Panc1 (cell line): Measurements from ENCODE around the gene IRX3. TPM values are rescaled to one million over a fixed set of nuclear protein-coding genes. Genes with fewer than 3 reads are reported as not detected.

Experiments
- ATAC-seq: fragments of 200-7000 bp; cut with Tn5 transposase; 2 replicates; pipeline ENCODE4 v1.9.1; 2020; ENCODE audit warnings: mild to moderate bottlenecking, moderate library complexity
- BruUV-seq: library from RNA; stranded (reverse); fragments of 400-500 nt; replicated peaks from 2 replicates; lab custom pipeline; 2021; lab: Mats Ljungman, UMichigan
- CTCF ChIA-PET: fragments of 300-600 bp; sonication (Branson Sonifier 250); formaldehyde crosslinking; loops from one replicate; lab custom pipeline; 2022; ENCODE audit warnings: antibody characterized with exemption; lab: Charles Lee
- POLR2A ChIA-PET: fragments of 300-600 bp; sonication (Branson Sonifier 250); formaldehyde crosslinking; loops from one replicate; lab custom pipeline; 2022; ENCODE audit warnings: antibody characterized with exemption; lab: Charles Lee
- DNase-seq: peaks from one replicate; pipeline ENCODE4 v3.0.0-alpha.2; 2010; ENCODE audit warnings: low read depth, low spot score
- H3K27ac ChIP-seq: 2 replicates; pipeline ENCODE4 v1.5.1; 2011; ENCODE audit warnings: mild to moderate bottlenecking, low read length, inconsistent platforms
- H3K27me3 ChIP-seq: fragments of 200-500 bp; sonication (Bioruptor generic); 2 replicates; pipeline ENCODE4 v1.6.0; 2014; ENCODE audit warnings: low read length, inconsistent platforms; ENCODE audit not compliant: control insufficient read depth, insufficient read depth
- H3K36me3 ChIP-seq: fragments of 200-500 bp; sonication (Bioruptor generic); 2 replicates; pipeline ENCODE4 v1.5.1; 2014; ENCODE audit warnings: inconsistent platforms, mild to moderate bottlenecking, low read length, moderate library complexity; ENCODE audit not compliant: control insufficient read depth, insufficient read depth
- H3K4me1 ChIP-seq: 2 replicates; pipeline ENCODE4 v1.5.1; 2011; ENCODE audit warnings: inconsistent platforms, mild to moderate bottlenecking, low read length, moderate library complexity; ENCODE audit not compliant: control insufficient read depth, insufficient read depth
- H3K4me3 ChIP-seq, 2 experiments: 2 replicates each; pipeline ENCODE4 v1.5.1; 2011 to 2012; ENCODE audit warnings: low read depth in 2 of 2, low read length in 2 of 2, mild to moderate bottlenecking in 2 of 2, inconsistent platforms in 1 of 2, moderate library complexity in 1 of 2
- H3K9me3 ChIP-seq: fragments of 200-500 bp; sonication (Bioruptor generic); 2 replicates; pipeline ENCODE4 v1.5.1; 2014; ENCODE audit warnings: low read depth, mild to moderate bottlenecking, inconsistent platforms, low read length, moderate library complexity; ENCODE audit not compliant: control insufficient read depth, insufficient read depth
- CTCF ChIP-seq: fragments of 450-650 bp; IDR thresholded peaks from 2 replicates; pipeline ENCODE4 v1.5.1; 2017; ENCODE audit warnings: mild to moderate bottlenecking
- POLR2AphosphoS5 ChIP-seq: IDR thresholded peaks from 2 replicates; pipeline ENCODE4 v1.6.1; 2012; ENCODE audit warnings: mild to moderate bottlenecking, low read depth, low read length, moderate library complexity
- REST ChIP-seq, 2 experiments: IDR thresholded peaks; 2 replicates each; pipeline ENCODE4 v1.6.1; 2011 to 2012; ENCODE audit warnings: low read depth in 2 of 2, control low read depth in 1 of 2, low read length in 1 of 2, mild to moderate bottlenecking in 1 of 2, moderate library complexity in 1 of 2; ENCODE audit not compliant: insufficient read depth in 1 of 2
- SIN3A ChIP-seq: IDR thresholded peaks from 2 replicates; pipeline ENCODE4 v1.6.1; 2012; ENCODE audit warnings: low read depth, mild to moderate bottlenecking, low read length, moderate library complexity, borderline replicate concordance; ENCODE audit not compliant: insufficient read depth
- TCF7L2 ChIP-seq: IDR thresholded peaks from 2 replicates; pipeline ENCODE4 v1.6.1; 2011; ENCODE audit warnings: mild to moderate bottlenecking, low read depth, low read length, inconsistent platforms
- in situ Hi-C: cut with HindIII; loops from 2 replicates; pipeline ENCODE4 v1.10.0; 2016; ENCODE audit warnings: low sequenced_read_pairs, low pct_unique_long_range_greater_than_20kb
- intact Hi-C: fragments of 100-400 bp; cut with micrococcal nuclease; formaldehyde crosslinking; loops from one replicate; pipeline ENCODE4 v1.10.0; 2022; ENCODE audit not compliant: unreplicated experiment
- total RNA-seq: library from RNA; stranded (reverse); gene quantifications from one replicate; pipeline ENCODE4 v1.2.1, GENCODE V29; 2021; ENCODE audit not compliant: unreplicated experiment

The IRX3 gene
- total RNA-seq, 1 experiment from 2014 or later: 7.0 TPM

- H3K27me3 ChIP-seq: no peaks in the 10 kb centered on the region
- H3K4me1 ChIP-seq: no peaks in the 10 kb centered on the region
- no peak overlapping the region for H3K4me3 ChIP-seq
- H3K9me3 ChIP-seq: no peaks in the 10 kb centered on the region
- POLR2A ChIA-PET: no interaction called here
- H3K36me3 ChIP-seq: no peaks in the 10 kb centered on the region
- TF ChIP-seq TCF7L2 (no peak), CTCF (no peak), POLR2AphosphoS5 (no peak), SIN3A (no peak), REST (IDR thresholded peaks at IDR 0.05; ENCODE audit: insufficient read depth in 1 of 2, low read depth in 2 of 2, low read length in 1 of 2) (no peak)
- intact Hi-C loops: no loop called here
- in situ Hi-C loops: no loop called here
- CTCF ChIA-PET: no interaction called here
- DNase-seq (no peak), ATAC-seq (no peak)
- no TSS peak for BruUV-seq
- no peak overlapping the region for H3K27ac ChIP-seq
Measured at GRCh38 chr16:54245788-54246453, 40.7 kb downstream of the IRX3 start.

GRCh38 chr16:54244061-54244886 is 42.3 kb downstream of the IRX3 start:
- no peaks in the 10 kb centered on the region for H3K27me3 ChIP-seq
- TF ChIP-seq SIN3A (no peak), POLR2AphosphoS5 (no peak), REST (IDR thresholded peaks at IDR 0.05; ENCODE audit: insufficient read depth in 1 of 2, low read depth in 2 of 2, low read length in 1 of 2) (no peak), TCF7L2 (no peak), CTCF (no peak)
- DNase-seq (no peak), ATAC-seq (peak; percentile 17; the same call in 1 of the 2 replicates)
- intact Hi-C loops: no loop called here
- no peaks in the 10 kb centered on the region for H3K4me1 ChIP-seq
- no TSS peak for BruUV-seq
- CTCF ChIA-PET: no interaction called here
- H3K27ac ChIP-seq: no peak overlapping the region
- H3K4me3 ChIP-seq: no peak overlapping the region
- H3K36me3 ChIP-seq: no peaks in the 10 kb centered on the region
- POLR2A ChIA-PET: no interaction called here
- H3K9me3 ChIP-seq: no peaks in the 10 kb centered on the region
- in situ Hi-C loops: no loop called here
